ENCODE data around the gene PHACTR1.

Gene PHACTR1

GRCh38 chr6:12957321-12958051 lies 240.9 kb downstream of the PHACTR1 start:
- DNase-seq = peak; percentile 70

GRCh38 chr6:12958052-12958706 lies 241.6 kb downstream of the PHACTR1 start:
- no peak for DNase-seq

- DNase-seq = no peak
Observed at GRCh38 chr6:12961761-12962160, 245.2 kb downstream of the PHACTR1 start.

GRCh38 chr6:12962529-12962928 lies 246.0 kb downstream of the PHACTR1 start:
- DNase-seq = no peak

GRCh38 chr6:12962987-12963386 lies 246.4 kb downstream of the PHACTR1 start:
- peak; percentile 42 for DNase-seq

GRCh38 chr6:12963567-12963966 lies 247.0 kb downstream of the PHACTR1 start:
- no peak for DNase-seq

GRCh38 chr6:12967686-12968085 lies 251.1 kb downstream of the PHACTR1 start:
- peak; percentile 64 for DNase-seq

GRCh38 chr6:12968290-12968689 lies 251.7 kb downstream of the PHACTR1 start:
- DNase-seq = peak; percentile 22

- no peak for DNase-seq
Observed at GRCh38 chr6:12968839-12969558, 252.4 kb downstream of the PHACTR1 start.

- no peak for DNase-seq
Observed at GRCh38 chr6:12969966-12970365, 253.4 kb downstream of the PHACTR1 start.

- DNase-seq = no peak
Observed at GRCh38 chr6:12973386-12973785, 256.8 kb downstream of the PHACTR1 start.

- DNase-seq = no peak
Observed at GRCh38 chr6:12974551-12974950, 258.0 kb downstream of the PHACTR1 start.

- peak; percentile 48 for DNase-seq
Observed at GRCh38 chr6:12976366-12976765, 259.8 kb downstream of the PHACTR1 start.

- no peak for DNase-seq
Observed at GRCh38 chr6:12977206-12977605, 260.6 kb downstream of the PHACTR1 start.

GRCh38 chr6:12977806-12978205 lies 261.2 kb downstream of the PHACTR1 start:
- DNase-seq = no peak

GRCh38 chr6:12980741-12981140 lies 264.2 kb downstream of the PHACTR1 start:
- DNase-seq = no peak

- DNase-seq = no peak
Observed at GRCh38 chr6:12984776-12985175, 268.2 kb downstream of the PHACTR1 start.

- no peak for DNase-seq
Observed at GRCh38 chr6:12987783-12988182, 271.2 kb downstream of the PHACTR1 start.

- no peak for DNase-seq
Observed at GRCh38 chr6:12990162-12990561, 273.6 kb downstream of the PHACTR1 start.

- DNase-seq = no peak
Observed at GRCh38 chr6:12991435-12991834, 274.9 kb downstream of the PHACTR1 start.

GRCh38 chr6:12992770-12993169 lies 276.2 kb downstream of the PHACTR1 start:
- no peak for DNase-seq

GRCh38 chr6:12993283-12993898 lies 276.8 kb downstream of the PHACTR1 start:
- no peak for DNase-seq

GRCh38 chr6:12995419-12995818 lies 278.9 kb downstream of the PHACTR1 start:
- DNase-seq = no peak
